Astrocyte of the hippocampus (primary cell): ENCODE results near the gene PDIA3.
"Not testable (repeated sequence)": the region's sequence is repeated elsewhere in the genome, so short reads cannot be mapped to it uniquely, and the experiment has no call there.

Source experiments
- DNase-seq: peaks from one replicate; pipeline ENCODE4 v3.0.0; 2011; ENCODE audit warnings: low read depth, low spot score

The PDIA3 gene

DNA sequence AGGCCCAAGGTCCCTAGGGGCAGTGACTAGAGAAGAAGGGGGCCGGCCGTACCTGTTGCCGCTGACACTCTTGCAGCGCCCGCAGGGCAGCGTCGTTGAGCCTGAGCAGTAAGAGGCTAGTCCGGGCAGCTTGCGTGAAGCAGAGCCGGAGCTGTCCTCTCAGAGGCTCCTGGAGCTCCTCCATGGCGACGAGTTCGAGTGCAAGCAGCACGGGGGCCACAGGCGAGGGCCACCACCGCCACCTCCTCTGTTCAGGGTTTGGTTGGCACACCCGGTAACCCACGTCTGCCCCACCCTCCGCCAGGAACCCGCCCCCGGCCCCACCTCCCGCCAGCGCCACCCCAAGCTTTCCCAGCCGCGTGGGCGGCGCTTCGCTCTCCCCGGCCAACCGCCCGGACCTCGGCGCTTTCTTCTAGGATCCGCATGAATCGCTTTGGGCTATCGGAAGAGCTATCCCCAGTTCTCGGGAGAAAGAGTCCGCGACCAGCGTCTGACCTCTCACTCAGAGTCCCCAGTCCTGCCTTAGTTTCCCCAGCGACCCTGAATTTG, 30.6 kb downstream of the PDIA3 start, which contains the start of gene ELL3:
ELL3 (minus strand) TSS at position 249 of the 549 bp plus-strand sequence; CDS start at position 184, 65 bp downstream.
- DNase-seq, result peak; percentile 83

- peak; percentile 85 for DNase-seq
These were observed 31.2 kb downstream of the PDIA3 start for GRCh38 chr15:43777267-43777914.

- DNase-seq, result no peak
These were observed 32.8 kb downstream of the PDIA3 start for GRCh38 chr15:43779016-43779415.

DNA sequence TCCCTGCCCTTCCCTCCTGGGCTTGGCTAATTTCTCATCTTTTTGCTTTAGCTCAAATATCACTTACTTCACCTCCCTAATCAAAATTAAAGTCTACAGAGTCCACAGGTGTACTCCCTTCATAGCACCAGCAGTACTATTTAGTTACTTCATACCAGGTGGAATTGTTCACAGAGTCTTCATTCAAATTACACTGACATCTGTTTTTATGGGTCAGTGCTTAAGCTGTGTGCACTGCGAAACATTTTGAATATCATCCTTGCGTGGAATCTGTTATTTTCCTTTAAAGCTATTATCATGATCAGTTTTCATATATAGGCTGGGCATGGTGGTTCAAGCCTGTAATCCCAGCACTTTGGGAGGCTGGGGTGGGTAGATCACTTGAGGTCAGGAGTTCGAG, 43.2 kb downstream of the PDIA3 start:
- no peak for DNase-seq

DNA sequence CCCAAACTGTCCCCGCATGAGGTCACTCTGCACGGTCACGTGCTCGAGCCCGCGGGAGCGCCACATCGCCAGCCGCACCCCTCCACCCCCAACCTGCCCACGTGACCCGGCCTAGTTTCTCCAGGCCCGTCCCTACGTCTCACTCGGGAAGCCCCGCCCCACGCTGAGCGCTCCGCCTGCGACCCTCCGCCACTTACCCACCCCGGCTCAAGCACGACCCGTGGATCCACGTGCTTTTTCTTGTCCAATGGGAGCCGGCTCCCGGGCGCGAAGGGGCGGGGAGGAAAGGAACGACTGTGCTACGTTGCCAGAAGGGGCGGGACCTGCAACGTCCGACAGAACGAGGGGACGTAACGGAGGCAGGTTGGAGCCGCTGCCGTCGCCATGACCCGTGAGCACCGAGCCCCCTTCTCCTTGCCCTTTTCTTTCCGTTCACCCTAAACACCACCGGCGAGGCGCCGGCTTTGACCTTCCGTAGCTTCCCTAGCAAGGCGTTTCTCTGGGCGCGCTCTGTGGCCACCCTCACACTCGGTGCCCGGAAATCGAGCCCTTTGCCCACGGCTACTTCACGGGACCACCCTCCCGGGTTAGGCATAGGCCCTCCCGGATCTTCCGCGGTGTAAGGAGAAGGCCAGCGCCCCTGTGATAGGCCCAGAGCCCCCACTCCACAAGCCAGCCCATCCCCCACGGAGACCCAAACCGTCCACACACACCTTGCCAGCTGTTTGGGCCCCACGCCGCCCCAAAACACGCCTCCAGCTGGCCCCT, 45.9 kb downstream of the PDIA3 start, which contains the start of gene SERF2:
SERF2 (plus strand) TSS at position 328 of the 768 bp plus-strand sequence; CDS start at position 385, 57 bp downstream.
- peak; percentile 100 for DNase-seq

DNA sequence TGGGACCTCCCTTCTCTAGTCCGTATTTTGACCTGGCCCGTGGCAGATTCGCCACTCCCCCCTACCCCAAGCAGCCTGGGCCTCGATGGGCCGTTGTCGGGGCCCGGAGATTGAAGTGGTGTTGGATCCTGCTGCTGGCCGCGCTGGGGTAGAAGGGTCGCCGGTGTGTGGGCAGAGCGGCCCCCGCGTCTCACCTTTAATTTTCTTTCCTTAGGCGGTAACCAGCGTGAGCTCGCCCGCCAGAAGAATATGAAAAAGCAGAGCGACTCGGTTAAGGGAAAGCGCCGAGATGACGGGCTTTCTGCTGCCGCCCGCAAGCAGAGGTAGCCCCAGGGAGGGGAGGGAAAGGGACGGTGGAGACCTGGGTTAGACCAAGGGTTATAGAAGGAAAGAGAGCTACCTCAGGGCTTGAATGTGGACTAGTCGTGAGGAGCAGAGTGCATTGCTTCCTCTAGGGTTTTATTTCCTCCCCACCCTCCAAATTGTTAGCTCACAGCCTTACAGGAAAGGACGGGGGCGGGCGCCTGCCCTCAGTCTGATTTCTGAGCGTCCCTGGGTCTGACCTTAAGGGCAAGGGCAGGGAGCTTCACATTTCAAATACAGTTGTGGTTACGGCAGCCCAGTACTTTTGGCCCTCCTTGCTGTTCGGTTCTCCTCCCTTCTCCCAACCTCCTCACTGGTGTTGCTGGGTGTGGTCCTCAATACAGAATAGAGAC, 46.7 kb downstream of the PDIA3 start:
- DNase-seq, result peak; percentile 49

GRCh38 chr15:43793647-43794046, 47.4 kb downstream of the PDIA3 start:
- no peak for DNase-seq

DNA sequence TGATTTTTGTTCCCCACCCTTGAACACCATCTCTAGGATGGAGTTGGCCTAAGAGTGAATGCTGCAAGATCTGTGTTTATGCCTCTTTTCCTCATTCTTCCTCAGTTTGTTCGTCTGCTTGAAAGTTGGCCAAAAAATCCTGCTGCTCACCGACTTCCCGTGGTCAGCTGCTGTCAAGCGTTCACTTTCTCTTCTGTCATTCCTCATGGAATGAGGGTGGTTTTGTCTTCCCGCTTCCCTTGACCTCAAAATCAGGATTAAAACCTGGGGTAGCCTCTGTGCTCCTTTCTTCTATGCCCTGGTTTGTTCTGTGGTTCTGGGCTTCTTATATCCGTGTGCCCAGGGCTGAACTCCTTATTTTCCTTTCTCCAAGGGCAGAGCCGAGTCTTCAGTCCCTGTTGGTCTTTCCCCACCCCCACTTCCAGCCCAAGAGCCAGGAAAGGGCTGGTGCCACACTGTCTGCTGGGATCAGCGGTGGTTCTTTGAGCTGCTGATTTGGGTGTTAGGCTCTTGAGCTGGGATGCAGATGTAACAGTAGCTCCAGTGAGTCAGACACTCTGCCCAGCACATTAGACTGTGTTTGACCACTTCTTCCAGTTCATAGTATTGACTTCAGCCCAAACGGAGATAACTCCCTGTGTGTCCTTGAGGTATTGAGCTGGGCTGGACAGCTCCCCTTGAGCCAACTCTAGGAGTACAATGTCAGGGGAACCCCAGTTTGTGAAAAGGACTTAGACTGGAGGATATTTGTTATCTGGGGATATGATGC, 48.2 kb downstream of the PDIA3 start:
- DNase-seq, result peak; percentile 68

DNA sequence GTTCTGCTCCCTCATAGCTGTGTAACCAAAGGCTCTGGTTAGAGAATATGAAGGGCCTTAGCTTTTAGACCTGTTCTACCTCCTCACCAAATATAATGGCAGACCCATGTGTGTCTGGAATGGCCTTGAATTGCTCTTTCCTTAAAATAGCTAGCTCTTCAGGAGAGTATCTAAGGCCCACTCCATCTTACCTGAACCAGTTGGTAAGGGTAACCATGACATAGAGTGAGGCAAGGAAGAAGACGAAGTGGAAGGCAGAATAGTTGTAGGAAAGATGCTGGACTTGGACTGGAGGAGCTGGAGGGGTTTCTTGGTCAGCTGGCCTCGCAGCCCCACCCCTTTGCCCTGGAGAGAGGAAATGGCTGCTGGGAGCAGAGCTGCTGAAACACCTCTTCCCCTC, 49.0 kb downstream of the PDIA3 start:
- no peak for DNase-seq

DNA sequence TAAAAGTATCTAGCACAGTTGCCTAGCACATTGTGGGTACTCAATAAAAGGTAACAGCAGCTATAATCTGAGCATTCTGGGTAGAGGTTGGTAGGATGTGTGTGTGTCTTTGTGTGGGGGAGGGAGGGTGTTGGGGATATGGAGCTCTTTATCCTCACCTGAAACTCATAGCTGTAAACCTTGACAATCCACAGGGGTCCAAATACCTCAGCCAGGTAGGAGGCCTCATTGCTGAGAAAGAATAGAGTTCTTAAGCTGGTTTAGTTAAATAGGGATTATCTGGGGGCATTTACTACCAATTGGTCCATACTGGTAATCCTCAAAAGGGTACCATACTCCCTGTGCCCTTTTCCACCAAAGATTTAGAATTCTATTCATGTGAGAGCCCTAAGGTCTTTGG, 49.8 kb downstream of the PDIA3 start:
- no peak for DNase-seq

DNA sequence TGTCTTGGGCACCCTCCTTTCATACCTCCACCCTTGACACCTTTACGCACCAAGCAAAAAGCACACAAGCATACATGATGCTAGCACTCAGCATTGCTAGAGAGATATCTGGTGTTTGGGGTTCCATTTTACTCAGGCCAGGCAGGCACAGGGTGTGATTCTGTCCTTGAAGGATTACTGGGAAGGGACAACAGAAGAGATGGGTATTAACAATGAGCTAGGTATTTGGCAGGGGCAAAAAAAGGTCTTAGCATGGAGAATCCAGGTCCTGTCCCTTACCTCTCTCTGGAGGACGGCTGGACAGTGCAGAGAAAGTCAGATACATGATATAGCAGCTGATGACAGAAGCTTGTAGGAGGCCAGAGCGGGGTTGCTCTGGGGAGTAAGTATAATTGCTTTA, 50.3 kb downstream of the PDIA3 start:
- DNase-seq, result no peak

GRCh38 chr15:43799209-43799944, 53.1 kb downstream of the PDIA3 start:
- DNase-seq, result no peak

DNA sequence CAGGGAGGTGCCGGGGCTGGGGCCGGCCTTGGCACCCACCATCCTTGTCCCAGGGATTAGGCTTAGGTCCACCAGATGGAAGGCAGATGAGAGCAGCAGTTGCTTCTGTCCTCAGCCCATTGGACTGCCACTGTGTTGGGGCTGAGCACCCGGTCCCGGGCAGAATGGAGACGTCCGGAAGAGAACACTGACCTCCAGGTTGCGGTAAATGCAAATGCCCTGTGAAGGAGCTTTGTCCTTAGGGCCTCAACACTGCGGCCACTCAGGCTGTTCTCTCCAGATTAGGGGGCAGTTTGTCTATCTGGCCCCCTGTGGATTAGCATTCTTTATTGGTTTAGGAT, 53.7 kb downstream of the PDIA3 start, which contains the start of gene SERINC4:
SERINC4 (minus strand) TSS at position 276 of the 341 bp plus-strand sequence; CDS start at position 42, 234 bp downstream.
- DNase-seq, result no peak

- DNase-seq, result peak; percentile 95
These were observed 54.3 kb downstream of the PDIA3 start, which contains the start of gene HYPK for GRCh38 chr15:43800286-43801141. Gene HYPK (plus strand): TSS chr15:43800599. CDS start chr15:43800623, 24 bp downstream.

DNA sequence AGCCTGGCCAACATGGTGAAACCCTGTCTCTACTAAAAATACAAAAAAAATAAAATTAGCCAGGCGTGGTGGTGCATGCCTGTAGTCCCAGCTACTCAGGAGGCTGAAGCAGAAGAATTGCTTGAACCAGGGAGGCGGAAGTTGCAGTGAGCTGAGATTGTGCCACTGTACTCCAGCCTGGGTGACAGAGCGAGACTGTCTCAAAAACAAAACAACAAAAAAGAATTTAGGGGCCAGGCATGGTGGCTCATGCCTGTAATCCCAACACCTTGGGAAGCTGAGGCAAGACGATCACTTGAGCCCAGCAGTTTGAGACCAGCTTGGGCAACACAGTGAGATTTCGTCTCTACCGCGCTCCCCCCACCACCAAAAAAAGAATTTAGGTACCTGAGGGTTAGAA, 56.4 kb downstream of the PDIA3 start:
- DNase-seq, result not testable (repeated sequence)

- no peak for DNase-seq
These were observed 62.3 kb downstream of the PDIA3 start for GRCh38 chr15:43808435-43808950.

GRCh38 chr15:43808960-43809678, 62.9 kb downstream of the PDIA3 start:
- no peak for DNase-seq

DNA sequence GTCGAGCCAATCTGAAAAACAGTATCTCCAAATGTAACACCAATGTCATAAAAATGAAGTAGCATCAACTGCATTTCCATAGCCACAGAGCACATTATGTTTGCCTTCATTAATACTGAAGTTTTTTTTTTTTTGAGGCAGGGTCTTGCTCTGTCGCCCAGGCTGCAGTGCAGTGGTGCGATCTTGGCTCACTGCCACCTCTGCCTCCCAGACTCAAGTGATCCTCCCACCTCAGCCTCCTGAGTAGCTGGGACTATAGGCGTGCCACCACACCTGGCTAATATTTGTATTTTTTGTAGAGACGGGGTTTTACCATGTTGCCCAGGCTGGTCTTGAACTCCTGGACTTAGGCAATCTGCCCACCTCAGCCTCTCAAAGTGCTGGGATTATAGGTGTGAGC, 68.8 kb downstream of the PDIA3 start:
- not testable (repeated sequence) for DNase-seq

GRCh38 chr15:43821505-43821904, 75.3 kb downstream of the PDIA3 start:
- DNase-seq, result no peak
